HepG2 (cell line): ENCODE results near the gene GRK6. TPM values are rescaled to one million over a fixed set of nuclear protein-coding genes. Genes with fewer than 3 reads are reported as not detected.

Experiments
- CBX5 ChIP-seq: sonication (generic); formaldehyde crosslinking; IDR thresholded peaks from 2 replicates; pipeline ENCODE4 v1.4.0; 2020; ENCODE audit warnings: missing genetic modification reagents, borderline replicate concordance
- ERF ChIP-seq: IDR thresholded peaks from 2 replicates; pipeline ENCODE4 v1.6.1; 2018; ENCODE audit warnings: missing biosample characterization, missing genetic modification reagents
- FUBP1 ChIP-seq: sonication (generic); formaldehyde crosslinking; IDR thresholded peaks from 2 replicates; pipeline ENCODE4 v1.5.1; 2020; ENCODE audit warnings: missing genetic modification reagents, mild to moderate bottlenecking, borderline replicate concordance
- HOXA7 ChIP-seq: sonication (generic); formaldehyde crosslinking; IDR thresholded peaks from 2 replicates; pipeline ENCODE4 v1.8.1; 2022; ENCODE audit warnings: mild to moderate bottlenecking, missing genetic modification reagents, moderate library complexity
- MLXIP ChIP-seq: sonication (generic); formaldehyde crosslinking; IDR thresholded peaks from 2 replicates; pipeline ENCODE4 v1.9.0; 2021; ENCODE audit warnings: missing genetic modification reagents, borderline replicate concordance
- NFIC ChIP-seq: IDR thresholded peaks from 2 replicates; pipeline ENCODE4 v1.6.1; 2012; ENCODE audit warnings: mild to moderate bottlenecking, low read length, inconsistent platforms
- NFYC ChIP-seq: IDR thresholded peaks from 2 replicates; pipeline ENCODE4 v1.6.1; 2016; ENCODE audit warnings: missing genetic modification reagents, missing compliant biosample characterization
- PPARG ChIP-seq: conservative IDR thresholded peaks from 2 replicates; pipeline ENCODE4 v1.6.1; 2016; ENCODE audit warnings: missing biosample characterization, missing genetic modification reagents
- SNAI1 ChIP-seq: sonication (generic); formaldehyde crosslinking; IDR thresholded peaks from 2 replicates; pipeline ENCODE4 v1.5.0; 2020; ENCODE audit warnings: mild to moderate bottlenecking, missing genetic modification reagents, borderline replicate concordance
- SP2 ChIP-seq: sonication (generic); formaldehyde crosslinking; IDR thresholded peaks from 2 replicates; pipeline ENCODE4 v1.5.1; 2020; ENCODE audit warnings: mild to moderate bottlenecking, missing genetic modification reagents
- ZBTB26 ChIP-seq: IDR thresholded peaks from 2 replicates; pipeline ENCODE4 v1.6.1; 2016; ENCODE audit warnings: missing compliant biosample characterization, missing genetic modification reagents, borderline replicate concordance
- ZBTB44 ChIP-seq: sonication (generic); formaldehyde crosslinking; IDR thresholded peaks from 2 replicates; pipeline ENCODE4 v1.4.0; 2020; ENCODE audit warnings: missing genetic modification reagents
- ZFP1 ChIP-seq: IDR thresholded peaks from 2 replicates; pipeline ENCODE4 v1.6.1; 2016
- ZNF18 ChIP-seq: sonication (generic); formaldehyde crosslinking; IDR thresholded peaks from 2 replicates; pipeline ENCODE4 v1.8.0; 2022; ENCODE audit warnings: mild to moderate bottlenecking, missing genetic modification reagents; ENCODE audit not compliant: insufficient replicate concordance
- ZNF329 ChIP-seq: sonication (generic); formaldehyde crosslinking; IDR thresholded peaks from 2 replicates; pipeline ENCODE4 v1.9.0; 2021; ENCODE audit warnings: low read depth, mild to moderate bottlenecking, missing genetic modification reagents
- ZNF335 ChIP-seq: sonication (generic); formaldehyde crosslinking; IDR thresholded peaks from 2 replicates; pipeline ENCODE4 v1.4.0; 2020; ENCODE audit warnings: missing genetic modification reagents
- ZNF530 ChIP-seq: sonication (generic); formaldehyde crosslinking; IDR thresholded peaks from 2 replicates; pipeline ENCODE4 v1.5.0; 2020; ENCODE audit warnings: low read depth, mild to moderate bottlenecking, missing genetic modification reagents
- ZNF570 ChIP-seq: sonication (generic); formaldehyde crosslinking; IDR thresholded peaks from 2 replicates; pipeline ENCODE4 v1.4.0; 2020; ENCODE audit warnings: mild to moderate bottlenecking, missing genetic modification reagents, borderline replicate concordance
- polyA plus RNA-seq, 8 experiments: library from polyadenylated mRNA; depleted of rRNA in 3 of 8; stranded (reverse) in 7 of 8; unstranded in 1 of 8; fragments of >200 nt; fragmentation: Illumina TruSeq in 4 of 8; extraction: Trizol in 4 of 8; gene quantifications; 2 replicates each; pipeline versions ENCODE4 v1.2.1 to v1.2.3, GENCODE V29; 2011 to 2016; ENCODE audit warnings: low read depth in 4 of 8, missing spikeins in 1 of 8, mixed read lengths in 1 of 8; ENCODE audit not compliant: insufficient read depth in 1 of 8
- total RNA-seq, 5 experiments: library from RNA; depleted of rRNA; stranded (reverse); fragments of >200 nt; fragmentation: Illumina TruSeq; extraction: Trizol; gene quantifications; 2 replicates each; pipeline ENCODE4 v1.2.3, GENCODE V29; 2016; ENCODE audit warnings: low read depth in 1 of 5

GRK6 gene
- total and polyA plus RNA-seq, 2 of the 13 experiments (the other 11 are each of a cell fraction or from before 2014, with no cell fraction given): 13.2 to 19.9 TPM

GRCh38 chr5:177378884-177379883 is 47.3 kb upstream of the GRK6 start (continued):
- TF ChIP-seq PPARG (CRISPR knock-in tag) (no peak; the same call in none of the 2 replicates), ZNF570 (CRISPR knock-in tag) (peak; percentile 74; the same call in 1 of the 2 replicates), ZNF329 (peak; percentile 79), HOXA7 (CRISPR knock-in tag) (no peak), NFIC (0 out of 2 replicates have a peak, but pooled peaks have one; percentile 53), SP2 (CRISPR knock-in tag) (no peak), ZNF335 (CRISPR knock-in tag) (no peak; the same call in 1 of the 2 replicates), ZBTB26 (CRISPR knock-in tag) (no peak; the same call in 1 of the 2 replicates), ZFP1 (CRISPR knock-in tag) (no peak; the same call in 1 of the 2 replicates), ZBTB44 (CRISPR knock-in tag) (0 out of 2 replicates have a peak, but pooled peaks have one; percentile 8), SNAI1 (no peak), ERF (CRISPR knock-in tag) (peak; percentile 62; the same call in 1 of the 2 replicates), ZNF18 (CRISPR knock-in tag) (peak; percentile 42), NFYC (CRISPR knock-in tag) (no peak), CBX5 (peak; percentile 46; the same call in 1 of the 2 replicates), FUBP1 (CRISPR knock-in tag) (no peak; the same call in 1 of the 2 replicates), MLXIP (CRISPR knock-in tag) (peak; percentile 86; the same call in 1 of the 2 replicates), ZNF530 (CRISPR knock-in tag) (no peak)
